ENCODE results near the gene ROR2. TPM values are rescaled to one million over a fixed set of nuclear protein-coding genes. Genes with fewer than 3 reads are reported as not detected.
A peak's percentile ranks its signal among the peaks of the same experiment; 100 is the strongest.

Gene ROR2
- total and polyA plus RNA-seq, 2 donors (not counting 3 experiments of a cell fraction or from before 2014, with no cell fraction given): not detected

GRCh38 chr9:91714020-91714806 lies 235.8 kb downstream of the ROR2 start:
- Histone ChIP-seq H4K20me1 (replicated peaks; ENCODE audit: control insufficient read depth, extremely low read depth, insufficient read depth, low read length) (no peaks in the 10 kb centered on the region), H2AFZ (ENCODE audit: low read depth, low read length) (no peak overlapping the region), H3K27ac (ENCODE audit: insufficient read depth, low read depth, low read length) (no peak overlapping the region), H3K4me3 (replicated peaks in 1 of 3; ENCODE audit: insufficient read depth in 1 of 3, low read depth in 1 of 3, low read length in 3 of 3) (peak overlapping the region in 1 of 3 experiments; percentile 14), H3K9ac (replicated peaks; ENCODE audit: extremely low read depth, insufficient read depth, low read length) (no peak overlapping the region), H3K36me3 (ENCODE audit: control insufficient read depth in 2 of 2, extremely low read depth in 1 of 2, insufficient read depth in 2 of 2, low read length in 2 of 2) (no peaks in the 10 kb centered on the region), H3K4me1 (ENCODE audit: control insufficient read depth, extremely low read depth, insufficient read depth, low read length) (no peaks in the 10 kb centered on the region), H3K9me3 (replicated peaks; ENCODE audit: control insufficient read depth, insufficient read depth, low read length) (no peaks in the 10 kb centered on the region), H3K27me3 (ENCODE audit: control insufficient read depth in 2 of 2, insufficient read depth in 2 of 2, low read length in 2 of 2) (no peaks in the 10 kb centered on the region), H3K79me2 (ENCODE audit: control insufficient read depth, insufficient read depth, low read length) (no peaks in the 10 kb centered on the region), H3K4me2 (ENCODE audit: insufficient read depth, low read length) (no peak overlapping the region), H3K9me1 (replicated peaks; ENCODE audit: control insufficient read depth, extremely low read depth, insufficient read depth, low read length) (no peaks in the 10 kb centered on the region)
- ChIA-PET POLR2A (no interaction called here), CTCF (interaction anchor here (1.1 kb wide), 1 partner anchor 13 kb away, joined by 5 read pairs; no protein-coding TSS in a partner anchor)
- no TSS peak for BruUV-seq (replicated peaks)
- intact Hi-C loops (cut with micrococcal nuclease) (no loop called here), dilution Hi-C loops (cut with MboI; ENCODE audit: extremely low pct_ligation_motif_present, low sequenced_read_pairs) (no loop called here)
- TF ChIP-seq POLR2A (IDR thresholded peaks at IDR 0.05; ENCODE audit: low read depth, low read length): no peak
- no peak for TF ChIP-seq POLR2AphosphoS5 (IDR thresholded peaks at IDR 0.05; ENCODE audit: insufficient read depth, low read depth, low read length)
- no peak for TF ChIP-seq MYC (IDR thresholded peaks at IDR 0.05; ENCODE audit: low read depth, low read length)
- no peak for TF ChIP-seq FOS (IDR thresholded peaks at IDR 0.05; ENCODE audit: borderline replicate concordance, insufficient read depth, low read length)
- TF ChIP-seq MAX (IDR thresholded peaks at IDR 0.05; ENCODE audit: insufficient read depth, insufficient read length): no peak
- no peak for TF ChIP-seq JUN (IDR thresholded peaks at IDR 0.05; ENCODE audit: borderline replicate concordance, insufficient read depth, insufficient read length, low read depth)
- FAIRE-seq (no peak), DNase-seq (ENCODE audit: low read depth, low spot score) (peak; percentile 17)

DNA sequence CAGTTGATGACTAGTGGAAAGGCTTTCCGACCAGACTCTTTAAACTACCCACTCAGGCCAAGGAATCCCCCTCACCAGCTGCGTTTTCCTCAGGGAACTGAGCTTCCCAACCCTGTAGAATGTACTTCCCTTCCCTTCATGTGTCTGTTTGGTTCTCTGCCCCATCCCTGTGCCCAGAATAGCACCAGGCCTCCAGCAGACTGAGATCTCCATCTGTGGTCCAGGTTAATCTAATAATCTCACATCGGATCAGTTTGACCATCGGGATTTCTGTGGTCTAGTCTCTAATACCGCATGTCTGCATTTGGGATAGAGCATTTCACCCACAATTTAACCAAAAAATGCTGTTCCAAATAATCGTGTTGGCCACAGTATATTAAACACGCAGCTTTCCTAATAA lies 237.2 kb downstream of the ROR2 start:
- Histone ChIP-seq H3K4me3 (replicated peaks in 1 of 3; ENCODE audit: insufficient read depth in 1 of 3, low read depth in 1 of 3, low read length in 3 of 3) (no peak overlapping the region), H3K9me1 (replicated peaks; ENCODE audit: control insufficient read depth, extremely low read depth, insufficient read depth, low read length) (no peaks in the 10 kb centered on the region), H2AFZ (ENCODE audit: low read depth, low read length) (no peak overlapping the region), H3K36me3 (ENCODE audit: control insufficient read depth in 2 of 2, extremely low read depth in 1 of 2, insufficient read depth in 2 of 2, low read length in 2 of 2) (no peaks in the 10 kb centered on the region), H4K20me1 (replicated peaks; ENCODE audit: control insufficient read depth, extremely low read depth, insufficient read depth, low read length) (no peaks in the 10 kb centered on the region), H3K79me2 (ENCODE audit: control insufficient read depth, insufficient read depth, low read length) (no peaks in the 10 kb centered on the region), H3K4me1 (ENCODE audit: control insufficient read depth, extremely low read depth, insufficient read depth, low read length) (no peaks in the 10 kb centered on the region), H3K9ac (replicated peaks; ENCODE audit: extremely low read depth, insufficient read depth, low read length) (no peak overlapping the region), H3K4me2 (ENCODE audit: insufficient read depth, low read length) (no peak overlapping the region), H3K9me3 (replicated peaks; ENCODE audit: control insufficient read depth, insufficient read depth, low read length) (no peaks in the 10 kb centered on the region), H3K27ac (ENCODE audit: insufficient read depth, low read depth, low read length) (no peak overlapping the region), H3K27me3 (ENCODE audit: control insufficient read depth in 2 of 2, insufficient read depth in 2 of 2, low read length in 2 of 2) (no peaks in the 10 kb centered on the region)
- no TSS peak for BruUV-seq (replicated peaks)
- FAIRE-seq: no peak
- intact Hi-C loops (cut with micrococcal nuclease) (no loop called here), dilution Hi-C loops (cut with MboI; ENCODE audit: extremely low pct_ligation_motif_present, low sequenced_read_pairs) (no loop called here)
- POLR2A ChIA-PET: no interaction called here
- DNase-seq (ENCODE audit: low read depth, low spot score): no peak
- no peak for TF ChIP-seq MAX (IDR thresholded peaks at IDR 0.05; ENCODE audit: insufficient read depth, insufficient read length)
- no peak for TF ChIP-seq MYC (IDR thresholded peaks at IDR 0.05; ENCODE audit: low read depth, low read length)
- TF ChIP-seq JUN (IDR thresholded peaks at IDR 0.05; ENCODE audit: borderline replicate concordance, insufficient read depth, insufficient read length, low read depth): no peak
- TF ChIP-seq POLR2A (IDR thresholded peaks at IDR 0.05; ENCODE audit: low read depth, low read length): no peak
- TF ChIP-seq POLR2AphosphoS5 (IDR thresholded peaks at IDR 0.05; ENCODE audit: insufficient read depth, low read depth, low read length): no peak
- CTCF ChIA-PET: no interaction called here

All from endothelial cell of umbilical vein (primary cell).